Measurements from ENCODE around the gene TBC1D22A. TPM values are rescaled to one million over a fixed set of nuclear protein-coding genes. Genes with fewer than 3 reads are reported as not detected.

The TBC1D22A gene
- polyA plus RNA-seq, 1 donor (not counting 4 experiments of a cell fraction or from before 2014, with no cell fraction given): 20.9 TPM

DNA sequence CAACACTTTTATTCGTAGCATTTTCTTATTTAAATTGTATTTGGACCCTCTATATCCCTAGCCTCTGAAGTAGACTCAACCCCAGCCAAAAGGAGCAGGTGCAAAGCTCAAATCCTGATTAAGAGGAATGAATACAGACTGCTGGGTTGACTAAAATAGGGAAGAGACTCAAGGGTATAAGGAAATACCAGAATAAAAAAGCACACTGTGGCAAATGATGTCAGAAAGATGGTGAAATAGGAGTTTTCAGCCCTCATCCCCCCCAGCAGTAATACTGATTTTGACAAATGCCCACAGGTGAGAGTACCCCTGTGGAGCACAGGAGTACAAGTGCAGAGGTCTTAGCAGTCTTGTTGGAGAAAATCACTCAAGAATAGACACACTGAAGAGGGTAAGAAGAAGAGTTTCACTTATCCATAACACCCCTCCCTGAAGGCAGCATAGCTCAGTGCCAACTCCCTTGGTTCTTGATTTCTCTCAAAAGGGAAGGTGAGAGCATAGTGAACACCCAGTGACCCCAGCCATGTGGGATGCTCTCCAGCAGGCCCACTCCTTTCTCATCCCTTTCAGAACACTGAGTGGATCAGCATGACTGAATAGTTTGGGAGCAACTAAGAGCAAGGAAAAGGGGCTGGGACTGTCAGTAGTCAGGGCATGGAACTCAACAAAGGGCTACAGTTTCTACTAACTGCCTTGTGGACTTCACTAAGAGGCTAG lies 71.7 kb downstream of the TBC1D22A start:
- Histone ChIP-seq H3K9me1 (ENCODE audit: control insufficient read depth, extremely low read depth, insufficient read depth, low read length) (no peaks in the 10 kb centered on the region), H3K9ac (ENCODE audit: control insufficient read depth, extremely low read depth, insufficient read depth, low read length) (no peak overlapping the region), H3K4me1 (ENCODE audit: control insufficient read depth, extremely low read depth, insufficient read depth, low read length) (peaks cover 21% of the 10 kb centered on the region), H3K4me2 (ENCODE audit: control insufficient read depth, extremely low read depth, insufficient read depth, low read depth, low read length) (no peak overlapping the region), H3K27me3 (ENCODE audit: control insufficient read depth, extremely low read depth, insufficient read depth, low read length) (no peaks in the 10 kb centered on the region), H3K27ac (ENCODE audit: control insufficient read depth, insufficient read depth, low read length) (no peak overlapping the region), H3K4me3 (ENCODE audit: control insufficient read depth in 2 of 3, extremely low read depth in 1 of 3, insufficient read depth in 2 of 3, low read depth in 1 of 3, low read length in 3 of 3) (no peak overlapping the region), H3K79me2 (ENCODE audit: control insufficient read depth, insufficient read depth, low read length) (peaks cover 22% of the 10 kb centered on the region), H3K36me3 (ENCODE audit: control insufficient read depth in 2 of 2, extremely low read depth in 1 of 2, insufficient read depth in 2 of 2, low read length in 2 of 2) (peaks cover 0 to 2% of the 10 kb centered on the region in 2 experiments), H3K9me3 (ENCODE audit: control insufficient read depth, low read depth, low read length) (no peaks in the 10 kb centered on the region), H4K20me1 (ENCODE audit: control insufficient read depth, extremely low read depth, insufficient read depth, low read length) (no peaks in the 10 kb centered on the region), H2AFZ (ENCODE audit: control insufficient read depth, low read length) (no peak overlapping the region)
- DNase-seq (ENCODE audit: low read depth, low spot score) (no peak), FAIRE-seq (no peak)
- no peak for TF ChIP-seq EZH2 (IDR thresholded peaks at IDR 0.05; ENCODE audit: low read length)
- no peak for TF ChIP-seq CTCF (optimal IDR thresholded peaks at IDR 0.05 in 1 of 3, IDR thresholded peaks at IDR 0.05 in 1 of 3, conservative IDR thresholded peaks at IDR 0.05 in 1 of 3; ENCODE audit: extremely low read depth in 1 of 3, insufficient read depth in 2 of 3, low read length in 3 of 3)
- dilution Hi-C loops (cut with MboI; ENCODE audit: extremely low pct_ligation_motif_present, low sequenced_read_pairs): no loop called here

DNA sequence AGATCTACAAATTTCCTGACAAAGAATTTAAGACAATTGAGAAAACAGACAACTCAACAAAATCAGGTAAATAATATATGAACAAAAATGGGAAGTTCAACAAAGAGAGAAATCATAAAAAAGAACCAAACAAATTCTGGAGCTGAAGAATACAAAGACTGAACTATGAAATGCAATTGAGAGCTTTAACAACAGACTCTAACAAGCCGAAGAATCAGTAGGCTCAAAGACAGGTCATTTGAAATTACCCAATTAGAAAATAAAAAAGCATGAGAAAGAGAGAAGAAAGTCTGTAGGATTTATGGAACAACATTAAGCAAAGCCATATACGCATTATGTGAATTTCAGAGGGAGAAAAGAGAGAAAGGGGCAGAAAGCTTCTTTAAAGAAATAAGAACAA lies 72.8 kb downstream of the TBC1D22A start:
- Histone ChIP-seq H3K4me1 (ENCODE audit: control insufficient read depth, extremely low read depth, insufficient read depth, low read length) (peaks cover 10% of the 10 kb centered on the region), H3K27me3 (ENCODE audit: control insufficient read depth, extremely low read depth, insufficient read depth, low read length) (no peaks in the 10 kb centered on the region), H3K4me2 (ENCODE audit: control insufficient read depth, extremely low read depth, insufficient read depth, low read depth, low read length) (no peak overlapping the region), H3K9ac (ENCODE audit: control insufficient read depth, extremely low read depth, insufficient read depth, low read length) (no peak overlapping the region), H4K20me1 (ENCODE audit: control insufficient read depth, extremely low read depth, insufficient read depth, low read length) (no peaks in the 10 kb centered on the region), H3K4me3 (ENCODE audit: control insufficient read depth in 2 of 3, extremely low read depth in 1 of 3, insufficient read depth in 2 of 3, low read depth in 1 of 3, low read length in 3 of 3) (no peak overlapping the region), H3K9me1 (ENCODE audit: control insufficient read depth, extremely low read depth, insufficient read depth, low read length) (no peaks in the 10 kb centered on the region), H3K9me3 (ENCODE audit: control insufficient read depth, low read depth, low read length) (no peaks in the 10 kb centered on the region), H3K36me3 (ENCODE audit: control insufficient read depth in 2 of 2, extremely low read depth in 1 of 2, insufficient read depth in 2 of 2, low read length in 2 of 2) (peaks cover 0 to 2% of the 10 kb centered on the region in 2 experiments), H3K79me2 (ENCODE audit: control insufficient read depth, insufficient read depth, low read length) (peaks cover 19% of the 10 kb centered on the region), H3K27ac (ENCODE audit: control insufficient read depth, insufficient read depth, low read length) (no peak overlapping the region), H2AFZ (ENCODE audit: control insufficient read depth, low read length) (no peak overlapping the region)
- TF ChIP-seq CTCF (optimal IDR thresholded peaks at IDR 0.05 in 1 of 3, IDR thresholded peaks at IDR 0.05 in 1 of 3, conservative IDR thresholded peaks at IDR 0.05 in 1 of 3; ENCODE audit: extremely low read depth in 1 of 3, insufficient read depth in 2 of 3, low read length in 3 of 3) (no peak), EZH2 (IDR thresholded peaks at IDR 0.05; ENCODE audit: low read length) (no peak)
- dilution Hi-C loops (cut with MboI; ENCODE audit: extremely low pct_ligation_motif_present, low sequenced_read_pairs): no loop called here
- FAIRE-seq (no peak), DNase-seq (ENCODE audit: low read depth, low spot score) (no peak)

Data from keratinocyte (primary cell).